GM12892 (cell line): Measurements from ENCODE around the gene TULP4.

Source experiments
- DNase-seq: peaks from one replicate; pipeline ENCODE4 v3.0.0; 2011; ENCODE audit not compliant: insufficient read length
- FAIRE-seq: peaks from 2 replicates; lab custom pipeline; 2011; peaks lifted over from hg19 to GRCh38; lab: Jason Lieb, UNC
- POLR2A ChIP-seq: IDR thresholded peaks from 2 replicates; pipeline ENCODE4 v1.6.1; 2011; ENCODE audit warnings: low read depth, low read length, control low read depth
- POLR2AphosphoS5 ChIP-seq: IDR thresholded peaks from 2 replicates; pipeline ENCODE4 v1.6.1; 2011; ENCODE audit warnings: low read depth, low read length, control low read depth
- TAF1 ChIP-seq: IDR thresholded peaks from 2 replicates; pipeline ENCODE4 v1.6.1; 2011; ENCODE audit warnings: low read depth, mild to moderate bottlenecking, control low read depth, low read length, borderline replicate concordance

Gene TULP4

GRCh38 chr6:158408552-158409130, 96.4 kb downstream of the TULP4 start:
- FAIRE-seq: no peak

DNA sequence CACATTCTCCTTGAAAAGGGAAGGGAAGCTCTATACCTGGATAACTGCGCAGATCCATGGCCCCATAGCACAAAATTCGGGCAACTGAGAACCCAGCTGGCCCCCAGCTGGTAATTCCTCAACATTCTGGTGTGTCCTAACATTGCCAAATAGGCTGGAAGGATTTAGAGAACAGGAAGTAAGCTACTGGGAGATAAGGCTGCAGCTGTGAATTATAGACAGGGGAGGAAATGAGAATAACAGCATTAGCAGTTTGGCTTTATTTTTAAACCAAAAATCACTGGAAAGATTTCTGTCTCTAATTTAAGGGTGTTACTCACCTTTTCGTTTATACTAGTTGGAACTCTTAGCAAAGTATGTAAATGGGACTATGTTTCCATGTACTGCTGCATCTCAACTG, 97.2 kb downstream of the TULP4 start:
- TF ChIP-seq POLR2A (no peak), TAF1 (no peak), POLR2AphosphoS5 (no peak)
- no peak for DNase-seq
- no peak for FAIRE-seq

More at GRCh38 chr6:158408552-158409130, 96.4 kb downstream of the TULP4 start:
- TF ChIP-seq TAF1 (no peak), POLR2A (no peak), POLR2AphosphoS5 (no peak)
- DNase-seq: no peak

DNA sequence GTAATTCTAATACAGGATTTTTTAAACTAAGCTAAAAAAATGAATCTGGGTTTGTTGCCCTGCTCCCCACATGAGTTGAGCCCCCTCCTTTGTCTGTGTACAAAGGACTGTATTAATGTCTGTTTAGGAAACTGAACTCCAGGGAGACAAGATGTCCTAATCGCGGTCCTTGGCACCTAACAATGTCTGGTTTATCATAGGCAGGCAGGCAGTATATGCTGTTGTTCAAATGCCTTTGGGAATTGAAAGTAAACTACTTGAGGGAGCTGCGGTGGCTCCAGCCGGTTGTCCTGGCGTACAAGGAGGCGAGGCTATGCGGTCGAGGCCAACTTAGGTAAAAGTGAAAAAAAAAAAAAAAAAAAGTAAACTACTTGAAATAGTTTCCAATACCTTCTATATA, 98.5 kb downstream of the TULP4 start:
- no peak for TF ChIP-seq TAF1
- no peak for TF ChIP-seq POLR2A
- no peak for TF ChIP-seq POLR2AphosphoS5
- FAIRE-seq: no peak
- DNase-seq: no peak

- TF ChIP-seq POLR2AphosphoS5 (no peak), TAF1 (no peak), POLR2A (no peak)
- no peak for FAIRE-seq
- DNase-seq: no peak
Measured at GRCh38 chr6:158411998-158412397, 99.7 kb downstream of the TULP4 start.

GRCh38 chr6:158413028-158413427, 100.8 kb downstream of the TULP4 start:
- FAIRE-seq: no peak
- TF ChIP-seq POLR2A: no peak
- TF ChIP-seq TAF1: no peak
- no peak for TF ChIP-seq POLR2AphosphoS5
- DNase-seq: no peak

DNA sequence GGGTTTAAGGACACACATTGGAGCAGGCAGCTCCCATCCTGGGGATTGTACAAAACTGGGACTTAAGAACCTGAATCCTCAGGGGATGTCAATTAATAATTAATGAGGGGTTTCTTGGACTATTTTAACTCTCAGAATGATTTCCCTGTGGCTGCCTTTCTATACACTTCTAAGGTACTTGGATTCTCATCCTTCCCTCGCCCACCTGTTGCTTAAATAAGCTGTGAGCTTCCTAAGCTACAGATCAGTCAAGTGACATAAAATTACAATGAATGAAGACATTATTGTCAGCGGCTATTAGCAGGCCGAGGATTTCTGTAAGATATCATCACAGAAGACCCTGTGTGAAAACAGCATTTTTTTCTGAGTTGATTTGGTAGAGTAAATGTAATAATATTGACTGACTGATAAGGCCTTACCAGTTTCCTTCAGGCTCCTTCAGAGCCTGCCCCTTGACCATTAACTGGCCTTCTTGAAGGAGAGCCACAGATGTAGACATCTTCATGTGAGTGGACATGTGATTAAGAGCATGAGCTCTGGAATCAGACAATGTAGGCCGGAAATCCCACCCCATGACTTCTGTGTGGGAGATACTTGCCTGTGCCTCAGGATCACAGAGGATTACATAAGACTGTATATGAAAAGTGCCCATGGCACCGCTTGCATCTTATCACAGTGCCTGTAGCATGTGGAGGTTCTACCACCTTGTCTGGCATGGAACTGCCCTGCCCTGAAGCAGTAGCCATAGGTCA, 101.7 kb downstream of the TULP4 start:
- DNase-seq (no peak), FAIRE-seq (no peak)
- TF ChIP-seq TAF1: no peak
- no peak for TF ChIP-seq POLR2A
- TF ChIP-seq POLR2AphosphoS5: no peak

GRCh38 chr6:158414851-158415262, 102.6 kb downstream of the TULP4 start:
- DNase-seq (no peak), FAIRE-seq (no peak)
- TF ChIP-seq TAF1 (no peak), POLR2A (no peak), POLR2AphosphoS5 (no peak)

DNA sequence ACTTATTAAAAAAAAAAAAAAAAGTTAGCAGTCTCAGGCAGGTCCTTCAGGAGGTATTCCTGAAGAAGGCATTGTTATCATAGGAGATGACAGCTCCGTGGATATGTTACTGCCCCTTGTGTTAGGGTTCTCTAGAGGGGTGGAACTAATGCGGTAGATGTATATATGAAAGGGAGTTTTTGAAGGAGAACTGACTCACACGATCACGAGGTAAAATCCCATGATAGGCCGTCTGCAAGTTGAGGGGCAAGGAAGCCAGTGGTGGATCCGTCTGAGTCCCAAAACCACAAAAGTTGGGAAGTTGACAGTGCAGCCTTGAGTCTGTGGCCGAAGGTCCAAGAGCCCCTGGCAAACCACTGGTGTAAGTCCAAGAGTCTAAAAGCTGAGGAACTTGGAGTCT, 103.4 kb downstream of the TULP4 start:
- FAIRE-seq (no peak), DNase-seq (no peak)
- TF ChIP-seq POLR2A: no peak
- TF ChIP-seq POLR2AphosphoS5: no peak

DNA sequence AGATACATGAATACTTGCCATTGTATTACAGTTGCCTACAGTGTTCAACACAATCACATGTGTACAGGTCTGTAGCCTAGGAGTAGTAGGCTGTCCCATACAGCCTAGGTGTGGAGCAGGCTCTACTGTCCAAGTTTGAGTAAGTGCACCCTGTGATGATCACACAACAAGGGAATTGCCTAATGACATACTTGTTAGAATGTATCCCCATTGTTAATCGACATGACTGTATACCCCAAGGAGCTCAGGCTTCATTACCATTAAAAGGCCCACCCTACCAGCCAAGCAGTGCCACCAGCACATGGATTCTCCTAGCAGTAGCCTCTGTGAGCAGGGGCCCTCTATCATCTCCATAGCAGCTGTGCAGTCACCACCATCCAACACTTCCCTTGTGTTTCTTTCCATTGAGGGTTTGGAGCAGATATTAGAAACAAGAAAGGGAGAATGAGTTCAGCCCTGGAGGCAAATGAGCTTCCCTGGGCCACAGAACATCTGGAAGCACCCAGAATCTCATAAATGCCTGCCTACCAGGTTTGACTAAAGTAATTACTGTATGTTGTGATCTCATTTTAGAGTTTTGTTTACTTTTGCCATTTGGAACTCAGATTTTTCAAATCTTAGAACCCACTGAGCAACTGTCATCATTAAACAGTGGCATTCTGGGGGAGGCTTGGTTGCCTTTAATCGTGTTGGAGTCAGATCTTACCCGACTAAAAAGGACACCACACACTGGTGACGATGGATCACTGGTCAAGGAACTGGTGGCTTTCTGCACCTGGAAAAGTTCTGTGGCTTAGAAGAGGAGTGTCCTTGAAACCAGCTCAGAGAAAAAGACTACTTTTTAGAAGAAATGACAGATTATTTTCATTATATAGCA, 104.9 kb downstream of the TULP4 start:
- TF ChIP-seq POLR2A (no peak), TAF1 (no peak), POLR2AphosphoS5 (no peak)
- no peak for DNase-seq
- FAIRE-seq: no peak

DNA sequence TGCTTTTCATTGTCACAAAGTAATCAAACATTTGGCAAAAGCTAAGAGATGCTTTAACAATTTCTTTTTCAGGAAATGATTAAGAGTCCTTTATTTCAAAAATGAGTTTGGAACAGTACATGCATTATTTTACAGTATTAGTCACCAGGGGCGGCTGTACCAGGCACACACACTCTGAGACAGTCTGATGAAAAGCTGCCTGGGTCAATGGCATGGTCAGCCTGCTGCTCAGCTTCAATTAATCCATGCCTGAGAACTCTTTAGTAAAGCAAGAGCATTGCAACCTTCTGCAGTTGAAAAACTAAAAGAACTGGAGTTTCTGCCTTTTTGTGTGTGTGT, 105.5 kb downstream of the TULP4 start:
- TF ChIP-seq POLR2A (no peak), POLR2AphosphoS5 (no peak), TAF1 (no peak)
- no peak for FAIRE-seq
- no peak for DNase-seq

- no peak for TF ChIP-seq POLR2A
- TF ChIP-seq POLR2AphosphoS5: no peak
- TF ChIP-seq TAF1: no peak
- no peak for FAIRE-seq
- no peak for DNase-seq
Measured at GRCh38 chr6:158418501-158418900, 106.2 kb downstream of the TULP4 start.
